ENCODE measurements around the gene KLF16. TPM values are rescaled to one million over a fixed set of nuclear protein-coding genes. Genes with fewer than 3 reads are reported as not detected.

KLF16 gene
- total RNA-seq, 1 donor = 10.4 TPM

DNA sequence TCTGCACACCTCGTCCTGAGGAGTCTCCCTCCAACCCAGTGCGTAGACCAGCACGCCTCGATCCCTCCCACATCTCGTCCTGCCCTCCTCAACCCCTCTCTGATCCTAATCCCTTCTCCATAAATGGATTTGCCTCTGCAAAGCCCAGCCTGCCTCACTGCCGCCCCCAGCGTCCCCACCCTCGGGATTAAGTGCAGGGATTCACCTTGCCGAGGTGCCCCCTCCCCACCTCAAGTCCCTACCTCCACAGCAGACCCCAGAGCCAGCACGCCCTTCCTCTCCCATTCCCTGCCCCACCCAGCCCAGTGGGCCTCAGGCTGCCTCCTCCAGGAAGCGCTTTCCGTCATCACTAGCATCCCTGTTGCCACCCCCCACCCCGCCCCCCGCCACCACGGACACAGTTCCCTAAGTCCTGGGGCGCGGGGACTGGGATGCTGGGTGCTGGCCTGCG, 4.0 kb downstream of the KLF16 start:
- no peak for DNase-seq (ENCODE audit: low read depth)
- no peak overlapping the region for H3K4me3 ChIP-seq (ENCODE audit: low read depth, low read length)
- TF ChIP-seq, protein P1, sequence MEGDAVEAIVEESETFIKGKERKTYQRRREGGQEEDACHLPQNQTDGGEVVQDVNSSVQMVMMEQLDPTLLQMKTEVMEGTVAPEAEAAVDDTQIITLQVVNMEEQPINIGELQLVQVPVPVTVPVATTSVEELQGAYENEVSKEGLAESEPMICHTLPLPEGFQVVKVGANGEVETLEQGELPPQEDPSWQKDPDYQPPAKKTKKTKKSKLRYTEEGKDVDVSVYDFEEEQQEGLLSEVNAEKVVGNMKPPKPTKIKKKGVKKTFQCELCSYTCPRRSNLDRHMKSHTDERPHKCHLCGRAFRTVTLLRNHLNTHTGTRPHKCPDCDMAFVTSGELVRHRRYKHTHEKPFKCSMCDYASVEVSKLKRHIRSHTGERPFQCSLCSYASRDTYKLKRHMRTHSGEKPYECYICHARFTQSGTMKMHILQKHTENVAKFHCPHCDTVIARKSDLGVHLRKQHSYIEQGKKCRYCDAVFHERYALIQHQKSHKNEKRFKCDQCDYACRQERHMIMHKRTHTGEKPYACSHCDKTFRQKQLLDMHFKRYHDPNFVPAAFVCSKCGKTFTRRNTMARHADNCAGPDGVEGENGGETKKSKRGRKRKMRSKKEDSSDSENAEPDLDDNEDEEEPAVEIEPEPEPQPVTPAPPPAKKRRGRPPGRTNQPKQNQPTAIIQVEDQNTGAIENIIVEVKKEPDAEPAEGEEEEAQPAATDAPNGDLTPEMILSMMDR (IDR thresholded peaks at IDR 0.05; ENCODE audit: insufficient read depth, low read depth, low read length) = no peak

GRCh38 chr19:1858412-1859081, 4.8 kb downstream of the KLF16 start:
- TF ChIP-seq, protein P1 (IDR thresholded peaks at IDR 0.05; ENCODE audit: insufficient read depth, low read depth, low read length) = no peak
- no peak overlapping the region for H3K4me3 ChIP-seq (ENCODE audit: low read depth, low read length)
- no peak for DNase-seq (ENCODE audit: low read depth)

GRCh38 chr19:1857648-1858326, 5.6 kb downstream of the KLF16 start:
- H3K4me3 ChIP-seq (ENCODE audit: low read depth, low read length) = peak overlapping the region; percentile 46
- DNase-seq (ENCODE audit: low read depth) = no peak
- TF ChIP-seq, protein P1 (IDR thresholded peaks at IDR 0.05; ENCODE audit: insufficient read depth, low read depth, low read length) = no peak

- DNase-seq (ENCODE audit: low read depth) = peak; percentile 80
- TF ChIP-seq, protein P1 (IDR thresholded peaks at IDR 0.05; ENCODE audit: insufficient read depth, low read depth, low read length) = no peak
- H3K4me3 ChIP-seq (ENCODE audit: low read depth, low read length) = peak overlapping the region; percentile 46
These were observed 6.4 kb downstream of the KLF16 start for GRCh38 chr19:1856698-1857603.

- H3K4me3 ChIP-seq (ENCODE audit: low read depth, low read length) = peak overlapping the region; percentile 46
- DNase-seq (ENCODE audit: low read depth) = no peak
- TF ChIP-seq, protein P1 (IDR thresholded peaks at IDR 0.05; ENCODE audit: insufficient read depth, low read depth, low read length) = no peak
These were observed 7.1 kb downstream of the KLF16 start for GRCh38 chr19:1856345-1856697.

DNA sequence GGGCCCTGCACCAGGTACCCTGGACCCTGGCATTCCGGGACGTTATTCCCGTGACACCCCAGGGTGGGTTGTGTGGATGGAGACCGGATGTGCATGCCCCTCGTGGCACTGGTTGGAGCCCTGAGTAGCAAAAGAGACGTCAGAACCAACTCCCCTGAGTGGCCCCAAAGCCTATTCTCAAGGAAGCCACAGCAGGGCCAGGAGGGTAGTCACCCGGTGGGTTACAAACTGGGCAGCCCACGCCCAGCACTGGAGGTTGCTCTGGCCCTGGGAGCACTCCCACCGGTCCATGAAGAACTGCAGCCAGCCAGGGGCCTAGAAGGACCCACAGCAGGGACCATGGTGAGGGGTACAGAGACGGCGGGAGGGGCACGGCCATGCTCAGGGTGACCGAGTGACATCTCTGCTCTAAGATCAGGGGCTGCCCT, 7.5 kb downstream of the KLF16 start:
- TF ChIP-seq, protein P1 (IDR thresholded peaks at IDR 0.05; ENCODE audit: insufficient read depth, low read depth, low read length) = no peak
- no peak for DNase-seq (ENCODE audit: low read depth)
- peak overlapping the region; percentile 46 for H3K4me3 ChIP-seq (ENCODE audit: low read depth, low read length)
